ENCODE data around the gene FMO2. TPM values are rescaled to one million over a fixed set of nuclear protein-coding genes. Genes with fewer than 3 reads are reported as not detected.

Gene FMO2
- polyA plus RNA-seq, 3 donors, result not detected

GRCh38 chr1:171138980-171139379 is 46.1 kb upstream of the FMO2 start:
- no peaks in the 10 kb centered on the region for H3K9me3 ChIP-seq (replicated peaks in 1 of 2; ENCODE audit: control insufficient read depth in 1 of 2, insufficient read depth in 1 of 2, low read length in 2 of 2)
- H3K36me3 Mint-ChIP-seq, result no peaks in the 10 kb centered on the region
- WGBS (ENCODE audit: insufficient coverage), result 93% methylated on average over 2 of the region's 2 CpGs
- H2AFZ ChIP-seq (ENCODE audit: insufficient read depth, low read depth, low read length, poor library complexity, severe bottlenecking), result no peak overlapping the region
- H3K4me1 Mint-ChIP-seq, result no peaks in the 10 kb centered on the region
- no peak overlapping the region for H3K27ac Mint-ChIP-seq
- intact Hi-C loops (cut with micrococcal nuclease), result no loop called here
- no peak for TF ChIP-seq CTCF (IDR thresholded peaks at IDR 0.05)
- H3K9me3 Mint-ChIP-seq, result peaks cover 0 to 2% (median 0%) of the 10 kb centered on the region in 7 donors
- no peaks in the 10 kb centered on the region for H3K4me1 ChIP-seq (ENCODE audit: control insufficient read depth in 1 of 2, insufficient read depth in 2 of 2, low read length in 2 of 2)
- H4K20me1 ChIP-seq (ENCODE audit: insufficient read depth, low read length), result no peaks in the 10 kb centered on the region
- H3K4me3 Mint-ChIP-seq, result no peak overlapping the region
- H3K4me2 ChIP-seq (replicated peaks; ENCODE audit: extremely low read depth, low read length, poor library complexity, severe bottlenecking), result no peak overlapping the region
- H3K9ac ChIP-seq (ENCODE audit: insufficient read depth, low read length, poor library complexity, severe bottlenecking), result no peak overlapping the region
- no peaks in the 10 kb centered on the region for H3K36me3 ChIP-seq (replicated peaks in 1 of 2; ENCODE audit: control insufficient read depth in 1 of 2, insufficient read depth in 2 of 2, low read length in 2 of 2)
- no peaks in the 10 kb centered on the region for H3K79me2 ChIP-seq (ENCODE audit: insufficient read depth, low read length)
- no peak for DNase-seq
- H3K27ac ChIP-seq (ENCODE audit: low read depth in 1 of 2, low read length in 2 of 2), result no peak overlapping the region
- no peaks in the 10 kb centered on the region for H3K27me3 ChIP-seq (ENCODE audit: control insufficient read depth in 2 of 2, insufficient read depth in 2 of 2, low read length in 2 of 2)
- no peak overlapping the region for H3K4me3 ChIP-seq (replicated peaks in 1 of 3; ENCODE audit: low read depth in 2 of 3, low read length in 3 of 3)
- H3K27me3 Mint-ChIP-seq (ENCODE audit: low read depth in 3 of 3), result peaks cover 0 to 3% (median 2%) of the 10 kb centered on the region in 3 donors

- no peaks in the 10 kb centered on the region for H3K36me3 Mint-ChIP-seq
- no peaks in the 10 kb centered on the region for H3K27me3 ChIP-seq (ENCODE audit: control insufficient read depth in 2 of 2, insufficient read depth in 2 of 2, low read length in 2 of 2)
- no peaks in the 10 kb centered on the region for H3K79me2 ChIP-seq (ENCODE audit: insufficient read depth, low read length)
- no peak overlapping the region for H3K4me3 ChIP-seq (replicated peaks in 1 of 3; ENCODE audit: low read depth in 2 of 3, low read length in 3 of 3)
- H3K9me3 ChIP-seq (replicated peaks in 1 of 2; ENCODE audit: control insufficient read depth in 1 of 2, insufficient read depth in 1 of 2, low read length in 2 of 2), result no peaks in the 10 kb centered on the region
- no peak overlapping the region for H2AFZ ChIP-seq (ENCODE audit: insufficient read depth, low read depth, low read length, poor library complexity, severe bottlenecking)
- no peak overlapping the region for H3K27ac Mint-ChIP-seq
- H3K36me3 ChIP-seq (replicated peaks in 1 of 2; ENCODE audit: control insufficient read depth in 1 of 2, insufficient read depth in 2 of 2, low read length in 2 of 2), result no peaks in the 10 kb centered on the region
- 100% methylated on average over 2 of the region's 4 CpGs for WGBS (ENCODE audit: insufficient coverage)
- intact Hi-C loops (cut with micrococcal nuclease), result no loop called here
- no peak for TF ChIP-seq CTCF (IDR thresholded peaks at IDR 0.05)
- no peak overlapping the region for H3K4me3 Mint-ChIP-seq
- no peaks in the 10 kb centered on the region for H3K4me1 Mint-ChIP-seq
- H3K9ac ChIP-seq (ENCODE audit: insufficient read depth, low read length, poor library complexity, severe bottlenecking), result no peak overlapping the region
- DNase-seq, result no peak
- H3K9me3 Mint-ChIP-seq, result peaks cover 0 to 2% (median 0%) of the 10 kb centered on the region in 7 donors
- no peaks in the 10 kb centered on the region for H4K20me1 ChIP-seq (ENCODE audit: insufficient read depth, low read length)
- no peak overlapping the region for H3K27ac ChIP-seq (ENCODE audit: low read depth in 1 of 2, low read length in 2 of 2)
- H3K27me3 Mint-ChIP-seq (ENCODE audit: low read depth in 3 of 3), result peaks cover 0 to 2% (median 2%) of the 10 kb centered on the region in 3 donors
- H3K4me2 ChIP-seq (replicated peaks; ENCODE audit: extremely low read depth, low read length, poor library complexity, severe bottlenecking), result no peak overlapping the region
- no peaks in the 10 kb centered on the region for H3K4me1 ChIP-seq (ENCODE audit: control insufficient read depth in 1 of 2, insufficient read depth in 2 of 2, low read length in 2 of 2)
Observed at GRCh38 chr1:171139890-171140289, 45.2 kb upstream of the FMO2 start.
